Measurements from ENCODE around the gene ELFN1.

GRCh38 chr7:1697499-1698125 lies 27.5 kb downstream of the ELFN1 start:
- no peak for TF ChIP-seq POLR2A (IDR thresholded peaks at IDR 0.05; ENCODE audit: extremely low read depth, insufficient read length)
- TF ChIP-seq, protein P1, sequence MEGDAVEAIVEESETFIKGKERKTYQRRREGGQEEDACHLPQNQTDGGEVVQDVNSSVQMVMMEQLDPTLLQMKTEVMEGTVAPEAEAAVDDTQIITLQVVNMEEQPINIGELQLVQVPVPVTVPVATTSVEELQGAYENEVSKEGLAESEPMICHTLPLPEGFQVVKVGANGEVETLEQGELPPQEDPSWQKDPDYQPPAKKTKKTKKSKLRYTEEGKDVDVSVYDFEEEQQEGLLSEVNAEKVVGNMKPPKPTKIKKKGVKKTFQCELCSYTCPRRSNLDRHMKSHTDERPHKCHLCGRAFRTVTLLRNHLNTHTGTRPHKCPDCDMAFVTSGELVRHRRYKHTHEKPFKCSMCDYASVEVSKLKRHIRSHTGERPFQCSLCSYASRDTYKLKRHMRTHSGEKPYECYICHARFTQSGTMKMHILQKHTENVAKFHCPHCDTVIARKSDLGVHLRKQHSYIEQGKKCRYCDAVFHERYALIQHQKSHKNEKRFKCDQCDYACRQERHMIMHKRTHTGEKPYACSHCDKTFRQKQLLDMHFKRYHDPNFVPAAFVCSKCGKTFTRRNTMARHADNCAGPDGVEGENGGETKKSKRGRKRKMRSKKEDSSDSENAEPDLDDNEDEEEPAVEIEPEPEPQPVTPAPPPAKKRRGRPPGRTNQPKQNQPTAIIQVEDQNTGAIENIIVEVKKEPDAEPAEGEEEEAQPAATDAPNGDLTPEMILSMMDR (IDR thresholded peaks at IDR 0.05; ENCODE audit: low read depth, low read length): no peak
- no peak for TF ChIP-seq MAX (IDR thresholded peaks at IDR 0.05; ENCODE audit: low read depth, low read length)
